PFSK-1 (cell line): ENCODE measurements around the gene PELI2.

Experiments
- FOXP2 ChIP-seq: optimal IDR thresholded peaks from 2 replicates; pipeline ENCODE3; 2011; ENCODE audit warnings: borderline replicate concordance, control low read depth, inconsistent platforms; ENCODE audit not compliant: insufficient read depth; ENCODE audit errors: extremely low read length, extremely low read depth
- POLR2AphosphoS5 ChIP-seq: IDR thresholded peaks from 2 replicates; pipeline ENCODE4 v1.6.1; 2012; ENCODE audit warnings: low read depth, mild to moderate bottlenecking, control low read depth, low read length, moderate library complexity
- REST ChIP-seq, 2 experiments: IDR thresholded peaks; 2 replicates each; pipeline versions ENCODE4 v1.6.1 to v1.8.0; 2011 to 2012; ENCODE audit warnings: low read depth in 2 of 2, low read length in 2 of 2, control low read depth in 1 of 2, inconsistent platforms in 1 of 2, mild to moderate bottlenecking in 1 of 2, moderate library complexity in 1 of 2; ENCODE audit not compliant: insufficient read depth in 1 of 2
- SIN3A ChIP-seq: IDR thresholded peaks from 2 replicates; pipeline ENCODE4 v1.6.1; 2012; ENCODE audit warnings: mild to moderate bottlenecking, low read length, moderate library complexity, borderline replicate concordance; ENCODE audit not compliant: insufficient read depth
- TAF1 ChIP-seq: IDR thresholded peaks from 2 replicates; pipeline ENCODE4 v1.6.1; 2012; ENCODE audit warnings: low read length, control low read depth, borderline replicate concordance; ENCODE audit not compliant: insufficient read depth

PELI2 gene

GRCh38 chr14:56273155-56273554, 154.9 kb downstream of the PELI2 start:
- no peak for TF ChIP-seq TAF1
- TF ChIP-seq REST (IDR thresholded peaks at IDR 0.05; ENCODE audit: insufficient read depth in 1 of 2, low read depth in 2 of 2, low read length in 2 of 2), result no peak
- TF ChIP-seq POLR2AphosphoS5, result no peak
- no peak for TF ChIP-seq SIN3A
- no peak for TF ChIP-seq FOXP2

- no peak for TF ChIP-seq POLR2AphosphoS5
- no peak for TF ChIP-seq SIN3A
- TF ChIP-seq REST (IDR thresholded peaks at IDR 0.05; ENCODE audit: insufficient read depth in 1 of 2, low read depth in 2 of 2, low read length in 2 of 2), result no peak
- TF ChIP-seq FOXP2, result no peak
- no peak for TF ChIP-seq TAF1
Measured at GRCh38 chr14:56273951-56274350, 155.7 kb downstream of the PELI2 start.

- no peak for TF ChIP-seq TAF1
- no peak for TF ChIP-seq SIN3A
- no peak for TF ChIP-seq REST (IDR thresholded peaks at IDR 0.05; ENCODE audit: insufficient read depth in 1 of 2, low read depth in 2 of 2, low read length in 2 of 2)
- TF ChIP-seq FOXP2, result no peak
- no peak for TF ChIP-seq POLR2AphosphoS5
Measured at GRCh38 chr14:56274556-56274955, 156.3 kb downstream of the PELI2 start.

DNA sequence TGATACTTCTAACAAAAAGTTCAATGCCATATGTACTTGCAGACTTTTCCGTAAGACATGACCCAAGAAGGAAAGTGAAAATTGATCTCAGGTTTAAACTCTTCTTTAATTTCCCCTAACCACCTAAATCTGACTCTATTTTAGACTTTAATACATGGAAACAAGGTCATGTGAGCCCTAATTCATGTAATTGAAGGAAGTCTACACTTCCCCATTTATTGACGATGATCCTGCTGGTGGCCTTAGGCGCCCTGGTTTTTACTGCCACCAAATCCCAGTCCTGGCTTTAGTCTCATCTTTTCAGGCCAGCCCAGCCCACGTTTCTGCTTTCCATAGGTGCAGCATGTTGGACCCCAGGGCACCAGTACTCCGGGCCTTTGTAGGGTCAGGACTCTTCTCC, 157.9 kb downstream of the PELI2 start:
- TF ChIP-seq TAF1 (no peak), REST (IDR thresholded peaks at IDR 0.05; ENCODE audit: insufficient read depth in 1 of 2, low read depth in 2 of 2, low read length in 2 of 2) (no peak), SIN3A (no peak), POLR2AphosphoS5 (no peak), FOXP2 (no peak)

DNA sequence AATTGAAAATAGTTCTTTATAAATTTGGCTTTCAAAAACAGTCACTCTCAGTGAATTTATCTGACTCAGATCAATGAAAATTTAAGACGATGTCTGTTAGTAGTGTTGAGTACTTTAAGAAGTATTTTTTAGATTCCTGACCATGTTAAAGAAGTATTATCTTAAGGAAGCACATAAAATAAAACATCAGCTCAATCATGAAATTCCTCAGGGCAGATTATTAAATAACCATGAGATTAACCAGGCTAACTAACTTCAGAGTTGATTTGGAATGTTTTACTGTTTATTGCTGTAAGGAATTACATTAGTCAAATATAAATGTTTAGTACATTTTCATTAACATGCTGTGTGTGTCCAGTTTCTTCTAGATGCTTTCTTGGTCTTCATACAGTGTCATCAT, 160.2 kb downstream of the PELI2 start:
- TF ChIP-seq REST (IDR thresholded peaks at IDR 0.05; ENCODE audit: insufficient read depth in 1 of 2, low read depth in 2 of 2, low read length in 2 of 2) (no peak), FOXP2 (no peak), POLR2AphosphoS5 (no peak), SIN3A (no peak), TAF1 (no peak)
